OCI-LY1 (cell line): ENCODE results near the gene ZBTB17.
A peak's percentile ranks its signal among the peaks of the same experiment; 100 is the strongest.

Experiments
- H2AFZ ChIP-seq: fragments of 200-600 bp; sonication (generic), shearing (Covaris generic); 2 replicates; pipeline ENCODE4 v1.6.0; 2014; ENCODE audit warnings: antibody characterized with exemption, mild to moderate bottlenecking, low read length
- H3F3A ChIP-seq: fragments of 200-600 bp; sonication (generic), shearing (Covaris generic); 2 replicates; pipeline ENCODE4 v1.6.0; 2014; ENCODE audit warnings: mild to moderate bottlenecking, antibody characterized with exemption, low read length, moderate library complexity; ENCODE audit not compliant: insufficient read depth
- H3K27ac ChIP-seq: fragments of 200-600 bp; sonication (generic); 2 replicates; pipeline ENCODE4 v1.5.1; 2014; ENCODE audit warnings: low read length, mixed run types, mild to moderate bottlenecking, low read depth; ENCODE audit not compliant: poor library complexity, severe bottlenecking
- H3K27me3 ChIP-seq: fragments of 200-600 bp; sonication (generic); 2 replicates; pipeline ENCODE4 v1.6.0; 2014; ENCODE audit warnings: antibody characterized with exemption, mild to moderate bottlenecking, low read length, moderate library complexity; ENCODE audit not compliant: insufficient read depth
- H3K36me3 ChIP-seq: fragments of 200-600 bp; sonication (generic); 2 replicates; pipeline ENCODE4 v1.6.1; 2014; ENCODE audit warnings: mild to moderate bottlenecking, antibody characterized with exemption, low read length, moderate library complexity, mixed read lengths; ENCODE audit not compliant: insufficient read depth
- H3K4me1 ChIP-seq: fragments of 200-600 bp; sonication (generic); 2 replicates; pipeline ENCODE4 v1.5.1; 2014; ENCODE audit warnings: mild to moderate bottlenecking, low read length, moderate library complexity; ENCODE audit not compliant: insufficient read depth, severe bottlenecking
- H3K4me2 ChIP-seq: fragments of 200-600 bp; sonication (generic), shearing (Covaris generic); 2 replicates; pipeline ENCODE4 v1.6.1; 2014; ENCODE audit warnings: low read length
- H3K4me3 ChIP-seq: fragments of 200-600 bp; sonication (generic); 2 replicates; pipeline ENCODE4 v1.5.1; 2014; ENCODE audit warnings: low read length, low read depth, mild to moderate bottlenecking, mixed read lengths; ENCODE audit not compliant: poor library complexity, severe bottlenecking
- H3K79me2 ChIP-seq: fragments of 200-600 bp; shearing (Covaris generic); 2 replicates; pipeline ENCODE4 v1.6.1; 2016; ENCODE audit warnings: mixed run types, low read length, mixed read lengths; ENCODE audit not compliant: insufficient read depth
- H3K9ac ChIP-seq: fragments of 200-600 bp; sonication (generic), shearing (Covaris generic); 2 replicates; pipeline ENCODE4 v1.6.1; 2014; ENCODE audit warnings: mild to moderate bottlenecking, low read length, mixed read lengths
- H3K9me2 ChIP-seq: fragments of 200-600 bp; sonication (generic), shearing (Covaris generic); 2 replicates; pipeline ENCODE4 v1.6.1; 2014; ENCODE audit warnings: low read depth, mild to moderate bottlenecking, low read length, mixed read lengths
- H3K9me3 ChIP-seq: fragments of 200-600 bp; shearing (Covaris generic); 2 replicates; pipeline ENCODE4 v1.6.1; 2014; ENCODE audit warnings: low read length, mixed read lengths
- H4K20me1 ChIP-seq: fragments of 200-600 bp; sonication (generic), shearing (Covaris generic); 2 replicates; pipeline ENCODE4 v1.6.0; 2016; ENCODE audit warnings: mild to moderate bottlenecking, low read length; ENCODE audit not compliant: insufficient read depth
- CTCF ChIP-seq: fragments of 200-600 bp; sonication (generic), shearing (Covaris generic); IDR thresholded peaks from 2 replicates; pipeline ENCODE4 v1.5.1; 2017; ENCODE audit warnings: mild to moderate bottlenecking, antibody characterized with exemption, low read length, moderate library complexity, mixed read lengths
- EZH2 ChIP-seq: fragments of 200-600 bp; sonication (generic), shearing (Covaris generic); IDR thresholded peaks from 2 replicates; pipeline ENCODE4 v1.8.0; 2017; ENCODE audit warnings: borderline replicate concordance, mixed run types, mild to moderate bottlenecking, antibody characterized with exemption, low read length, moderate library complexity, mixed read lengths

Gene ZBTB17

GRCh38 chr1:16009678-16010077 is 33.8 kb upstream of the ZBTB17 start:
- no peaks in the 10 kb centered on the region for H3K36me3 ChIP-seq
- peaks cover 17% of the 10 kb centered on the region for H3K4me1 ChIP-seq
- no peak overlapping the region for H3K4me3 ChIP-seq
- H3K4me2 ChIP-seq, result no peak overlapping the region
- H3K27ac ChIP-seq, result no peak overlapping the region
- no peaks in the 10 kb centered on the region for H3F3A ChIP-seq
- no peak overlapping the region for H3K9ac ChIP-seq
- TF ChIP-seq CTCF (no peak), EZH2 (no peak)
- H3K79me2 ChIP-seq, result no peaks in the 10 kb centered on the region
- H3K9me2 ChIP-seq, result no peaks in the 10 kb centered on the region
- H3K27me3 ChIP-seq, result no peaks in the 10 kb centered on the region; the same call in 1 of the 2 replicates
- H2AFZ ChIP-seq, result no peak overlapping the region
- H4K20me1 ChIP-seq, result no peaks in the 10 kb centered on the region
- no peaks in the 10 kb centered on the region for H3K9me3 ChIP-seq

DNA sequence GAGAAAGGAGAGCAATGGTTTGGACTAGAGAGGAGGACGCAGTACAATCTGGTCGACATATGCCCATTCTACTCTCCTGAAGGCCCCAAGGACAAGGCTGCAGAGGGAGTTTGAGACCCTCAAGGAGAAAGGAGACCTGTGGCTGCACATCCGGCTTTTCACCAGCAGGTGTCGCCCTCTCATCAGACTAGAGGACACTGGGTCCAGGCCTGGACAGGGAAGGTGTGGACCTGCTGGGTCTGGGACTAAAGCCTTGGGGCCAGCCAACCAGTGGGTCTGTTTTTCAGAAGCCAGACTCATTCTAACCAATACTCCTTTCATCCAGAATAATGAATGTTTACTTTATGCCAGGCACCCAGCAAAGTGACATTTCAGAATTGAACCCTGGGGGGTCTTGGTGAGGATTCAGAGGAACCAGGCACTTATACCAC is 33.1 kb upstream of the ZBTB17 start:
- H3K9ac ChIP-seq, result no peak overlapping the region
- H3K27ac ChIP-seq, result no peak overlapping the region
- no peak overlapping the region for H3K4me3 ChIP-seq
- no peak overlapping the region for H2AFZ ChIP-seq
- H4K20me1 ChIP-seq, result no peaks in the 10 kb centered on the region
- H3K4me2 ChIP-seq, result no peak overlapping the region
- no peaks in the 10 kb centered on the region for H3K9me2 ChIP-seq
- TF ChIP-seq EZH2 (no peak), CTCF (peak; percentile 98)
- H3K9me3 ChIP-seq, result no peaks in the 10 kb centered on the region
- no peaks in the 10 kb centered on the region for H3K79me2 ChIP-seq
- peaks cover 14% of the 10 kb centered on the region for H3K4me1 ChIP-seq
- no peaks in the 10 kb centered on the region for H3F3A ChIP-seq
- H3K36me3 ChIP-seq, result no peaks in the 10 kb centered on the region
- no peaks in the 10 kb centered on the region; the same call in 1 of the 2 replicates for H3K27me3 ChIP-seq

- Histone ChIP-seq H3K27ac (no peak overlapping the region), H3F3A (no peaks in the 10 kb centered on the region), H4K20me1 (no peaks in the 10 kb centered on the region), H3K4me1 (peaks cover 5% of the 10 kb centered on the region), H3K9me3 (no peaks in the 10 kb centered on the region), H3K9me2 (no peaks in the 10 kb centered on the region), H3K27me3 (no peaks in the 10 kb centered on the region), H3K9ac (no peak overlapping the region), H2AFZ (no peak overlapping the region), H3K4me2 (no peak overlapping the region), H3K4me3 (no peak overlapping the region), H3K79me2 (no peaks in the 10 kb centered on the region), H3K36me3 (no peaks in the 10 kb centered on the region)
- no peak for TF ChIP-seq CTCF
- no peak for TF ChIP-seq EZH2
Observed at GRCh38 chr1:16007671-16008341, 31.9 kb upstream of the ZBTB17 start.
